ENCODE measurements around the gene EEPD1.

EEPD1 gene

GRCh38 chr7:36285276-36285675, 132.2 kb downstream of the EEPD1 start:
- H3K36me3 Mint-ChIP-seq (ENCODE audit: low read depth) = peaks cover 6% of the 10 kb centered on the region
- H3K4me1 Mint-ChIP-seq = peaks cover 61% of the 10 kb centered on the region
- H3K27ac Mint-ChIP-seq = no peak overlapping the region
- no peaks in the 10 kb centered on the region for H3K9me3 Mint-ChIP-seq
- TF ChIP-seq CTCF (IDR thresholded peaks at IDR 0.05) = no peak
- DNase-seq = peak; percentile 21
- no peaks in the 10 kb centered on the region for H3K27me3 Mint-ChIP-seq (ENCODE audit: low read depth, poor library complexity)
- no peak overlapping the region for H3K4me3 Mint-ChIP-seq

- no peak for TF ChIP-seq CTCF (IDR thresholded peaks at IDR 0.05)
- Mint-ChIP-seq H3K36me3 (ENCODE audit: low read depth) (peaks cover 8% of the 10 kb centered on the region), H3K4me3 (no peak overlapping the region), H3K27ac (no peak overlapping the region), H3K9me3 (no peaks in the 10 kb centered on the region), H3K27me3 (ENCODE audit: low read depth, poor library complexity) (no peaks in the 10 kb centered on the region), H3K4me1 (peaks cover 60% of the 10 kb centered on the region)
- no peak for DNase-seq
These were observed 133.2 kb downstream of the EEPD1 start for GRCh38 chr7:36286226-36286625.

GRCh38 chr7:36286688-36287087, 133.6 kb downstream of the EEPD1 start:
- no peak for TF ChIP-seq CTCF (IDR thresholded peaks at IDR 0.05)
- Mint-ChIP-seq H3K9me3 (no peaks in the 10 kb centered on the region), H3K36me3 (ENCODE audit: low read depth) (peaks cover 11% of the 10 kb centered on the region), H3K4me3 (no peak overlapping the region), H3K4me1 (peaks cover 60% of the 10 kb centered on the region), H3K27ac (no peak overlapping the region), H3K27me3 (ENCODE audit: low read depth, poor library complexity) (no peaks in the 10 kb centered on the region)
- DNase-seq = no peak

- no peaks in the 10 kb centered on the region for H3K27me3 Mint-ChIP-seq (ENCODE audit: low read depth, poor library complexity)
- H3K36me3 Mint-ChIP-seq (ENCODE audit: low read depth) = peaks cover 11% of the 10 kb centered on the region
- H3K4me1 Mint-ChIP-seq = peaks cover 63% of the 10 kb centered on the region
- DNase-seq = peak; percentile 21
- no peak for TF ChIP-seq CTCF (IDR thresholded peaks at IDR 0.05)
- no peaks in the 10 kb centered on the region for H3K9me3 Mint-ChIP-seq
- H3K27ac Mint-ChIP-seq = peak overlapping the region; percentile 23
- no peak overlapping the region for H3K4me3 Mint-ChIP-seq
These were observed 134.6 kb downstream of the EEPD1 start for GRCh38 chr7:36287371-36288241.

GRCh38 chr7:36288501-36288900, 135.4 kb downstream of the EEPD1 start:
- DNase-seq = no peak
- TF ChIP-seq CTCF (IDR thresholded peaks at IDR 0.05) = no peak
- H3K27ac Mint-ChIP-seq = no peak overlapping the region
- H3K4me3 Mint-ChIP-seq = no peak overlapping the region
- peaks cover 55% of the 10 kb centered on the region for H3K4me1 Mint-ChIP-seq
- H3K9me3 Mint-ChIP-seq = no peaks in the 10 kb centered on the region
- H3K27me3 Mint-ChIP-seq (ENCODE audit: low read depth, poor library complexity) = no peaks in the 10 kb centered on the region
- H3K36me3 Mint-ChIP-seq (ENCODE audit: low read depth) = peaks cover 11% of the 10 kb centered on the region
